ENCODE data around the gene DAO. TPM values are rescaled to one million over a fixed set of nuclear protein-coding genes. Genes with fewer than 3 reads are reported as not detected.
A peak's percentile ranks its signal among the peaks of the same experiment; 100 is the strongest.

The DAO gene
- total and polyA plus RNA-seq, 9 donors, result not detected

DNA sequence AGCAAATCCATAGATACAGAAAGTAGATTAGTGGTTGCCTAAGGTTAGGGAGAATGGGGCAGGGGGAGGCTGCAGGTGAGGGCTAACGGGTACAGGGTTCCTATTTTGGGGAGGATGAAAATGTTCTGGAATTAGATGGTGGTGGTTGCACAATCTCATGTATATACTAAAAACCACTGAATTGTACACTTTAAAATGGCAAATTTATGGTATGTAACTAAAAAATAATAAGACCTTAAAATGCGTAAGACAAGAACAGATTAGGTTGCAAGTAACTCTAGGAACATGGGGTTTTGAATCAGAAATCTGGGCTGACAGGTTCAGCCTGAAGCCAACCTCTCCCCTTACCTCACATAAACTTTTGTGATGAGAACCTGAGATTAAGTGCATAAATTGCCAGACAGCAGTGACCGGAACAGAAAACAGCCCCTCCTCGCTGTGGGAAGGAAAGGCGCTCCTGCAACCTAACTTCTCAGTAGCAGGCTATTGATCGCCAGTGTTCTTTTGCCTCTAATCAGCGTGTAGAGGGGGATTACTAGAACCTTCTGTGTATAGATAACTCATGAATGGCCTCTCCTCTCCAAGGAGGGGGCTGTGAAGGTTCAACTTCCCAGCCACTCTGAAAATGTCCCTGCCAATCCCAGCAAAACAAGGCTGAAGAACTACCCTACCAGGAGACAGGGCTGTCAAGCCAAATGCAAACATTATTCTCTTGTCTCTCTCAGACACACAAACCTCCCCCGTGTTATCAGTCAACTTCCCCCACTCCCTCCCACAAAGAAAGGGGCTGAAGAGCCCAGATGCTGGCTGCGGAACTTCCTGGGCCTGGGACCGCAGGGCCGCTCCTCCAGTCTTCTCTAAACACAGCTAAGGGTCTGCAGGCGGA lies 24.4 kb upstream of the DAO start:
- intact Hi-C loops (cut with DNase I), result loop anchor here in 2 of 4 donors (5.0 to 10.0 kb wide), 4 partner anchors 51 to 239 kb away; partner anchors contain the start of genes ALKBH2 (in 1 of the 2), CORO1C (in 1 of the 2) and UNG (in 1 of the 2)
- Histone ChIP-seq H3K27me3 (no peaks in the 10 kb centered on the region), H3K9me3 (no peaks in the 10 kb centered on the region), H3K4me1 (ENCODE audit: insufficient read depth) (peaks cover 6% of the 10 kb centered on the region), H3K4me3 (peak overlapping the region; percentile 82), H3K27ac (peak overlapping the region; percentile 67 to 70), H3K36me3 (no peaks in the 10 kb centered on the region)
- DNase-seq, result no peak
- TF ChIP-seq, protein P1, sequence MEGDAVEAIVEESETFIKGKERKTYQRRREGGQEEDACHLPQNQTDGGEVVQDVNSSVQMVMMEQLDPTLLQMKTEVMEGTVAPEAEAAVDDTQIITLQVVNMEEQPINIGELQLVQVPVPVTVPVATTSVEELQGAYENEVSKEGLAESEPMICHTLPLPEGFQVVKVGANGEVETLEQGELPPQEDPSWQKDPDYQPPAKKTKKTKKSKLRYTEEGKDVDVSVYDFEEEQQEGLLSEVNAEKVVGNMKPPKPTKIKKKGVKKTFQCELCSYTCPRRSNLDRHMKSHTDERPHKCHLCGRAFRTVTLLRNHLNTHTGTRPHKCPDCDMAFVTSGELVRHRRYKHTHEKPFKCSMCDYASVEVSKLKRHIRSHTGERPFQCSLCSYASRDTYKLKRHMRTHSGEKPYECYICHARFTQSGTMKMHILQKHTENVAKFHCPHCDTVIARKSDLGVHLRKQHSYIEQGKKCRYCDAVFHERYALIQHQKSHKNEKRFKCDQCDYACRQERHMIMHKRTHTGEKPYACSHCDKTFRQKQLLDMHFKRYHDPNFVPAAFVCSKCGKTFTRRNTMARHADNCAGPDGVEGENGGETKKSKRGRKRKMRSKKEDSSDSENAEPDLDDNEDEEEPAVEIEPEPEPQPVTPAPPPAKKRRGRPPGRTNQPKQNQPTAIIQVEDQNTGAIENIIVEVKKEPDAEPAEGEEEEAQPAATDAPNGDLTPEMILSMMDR (IDR thresholded peaks at IDR 0.05), result no peak
- TF ChIP-seq POLR2A (IDR thresholded peaks at IDR 0.05), result no peak
- WGBS, 3 donors, result 50 to 62% (median 54%) methylated on average over 12 of the region's 12 CpGs

DNA sequence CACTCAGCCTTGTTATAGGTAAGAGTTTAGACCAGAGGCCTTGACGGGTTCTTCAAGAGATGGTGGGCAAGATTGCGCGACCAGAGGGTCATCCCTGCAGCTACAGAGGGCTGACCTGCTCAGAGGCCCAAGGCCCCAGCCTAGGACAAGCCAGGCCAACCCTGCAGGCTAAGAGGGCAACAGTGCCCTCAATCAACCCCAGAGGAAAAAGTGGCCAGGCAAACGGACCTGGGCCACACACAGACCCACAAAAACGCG lies 23.8 kb upstream of the DAO start:
- no peaks in the 10 kb centered on the region for H3K9me3 ChIP-seq
- no peaks in the 10 kb centered on the region for H3K36me3 ChIP-seq
- DNase-seq, result no peak
- WGBS, 3 donors, result 14 to 25% (median 15%) methylated on average over 6 of the region's 6 CpGs
- no peaks in the 10 kb centered on the region for H3K27me3 ChIP-seq
- intact Hi-C loops (cut with DNase I), result loop anchor here in 2 of 4 donors (5.0 to 10.0 kb wide), 4 partner anchors 51 to 239 kb away; partner anchors contain the start of genes ALKBH2 (in 1 of the 2), CORO1C (in 1 of the 2) and UNG (in 1 of the 2)
- peaks cover 6% of the 10 kb centered on the region for H3K4me1 ChIP-seq (ENCODE audit: insufficient read depth)
- H3K27ac ChIP-seq, result peak overlapping the region; percentile 67 to 70
- TF ChIP-seq, protein P1 (IDR thresholded peaks at IDR 0.05), result no peak
- no peak for TF ChIP-seq EP300 (IDR thresholded peaks at IDR 0.05)
- no peak for TF ChIP-seq POLR2A (IDR thresholded peaks at IDR 0.05)
- H3K4me3 ChIP-seq, result peak overlapping the region; percentile 82

DNA sequence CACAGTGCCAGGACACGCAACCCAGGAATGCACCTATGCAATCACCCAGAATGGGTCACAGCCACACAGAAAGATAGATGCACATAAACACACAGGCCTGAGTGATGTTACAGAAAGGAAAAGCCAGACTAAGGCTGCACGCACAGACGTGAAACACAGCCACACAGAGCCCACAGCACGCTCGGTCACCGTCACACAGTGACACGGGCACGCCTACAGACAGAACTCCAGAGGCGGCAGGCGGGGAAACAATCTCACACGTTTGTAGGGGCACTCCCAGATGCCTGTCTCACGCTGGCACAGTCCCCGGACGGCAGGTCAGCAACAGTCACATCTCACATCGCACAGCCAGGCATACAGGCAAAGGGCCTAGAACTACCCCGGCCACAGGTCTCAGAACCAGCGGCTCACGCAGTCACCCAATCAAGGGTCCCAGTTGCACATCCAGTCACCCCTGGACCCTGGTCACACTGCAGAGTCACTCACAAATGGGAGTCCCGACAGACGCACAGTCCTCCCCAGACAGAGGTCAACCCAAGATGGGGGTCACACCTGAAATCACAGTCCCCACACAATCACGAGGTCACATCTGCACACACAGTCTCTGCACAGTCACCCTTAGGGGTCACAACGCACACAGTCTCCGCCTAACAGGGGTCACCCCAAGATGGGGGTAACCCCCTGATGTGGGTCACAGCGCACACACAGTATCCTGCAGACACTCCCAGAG lies 23.3 kb upstream of the DAO start:
- no peaks in the 10 kb centered on the region for H3K27me3 ChIP-seq
- DNase-seq, result peak; percentile 21 to 63 (median 57)
- peaks cover 6% of the 10 kb centered on the region for H3K4me1 ChIP-seq (ENCODE audit: insufficient read depth)
- WGBS, 3 donors, result 2 to 3% (median 3%) methylated on average over 24 of the region's 24 CpGs
- intact Hi-C loops (cut with DNase I), result loop anchor here in 2 of 4 donors (5.0 to 10.0 kb wide), 4 partner anchors 52 to 238 kb away; partner anchors contain the start of genes ALKBH2 (in 1 of the 2), CORO1C (in 1 of the 2) and UNG (in 1 of the 2)
- peak overlapping the region; percentile 82 for H3K4me3 ChIP-seq
- TF ChIP-seq POLR2A (IDR thresholded peaks at IDR 0.05), result no peak
- TF ChIP-seq, protein P1 (IDR thresholded peaks at IDR 0.05), result no peak
- no peak for TF ChIP-seq EP300 (IDR thresholded peaks at IDR 0.05)
- H3K27ac ChIP-seq, result peak overlapping the region; percentile 67 to 70
- H3K9me3 ChIP-seq, result no peaks in the 10 kb centered on the region
- H3K36me3 ChIP-seq, result no peaks in the 10 kb centered on the region

DNA sequence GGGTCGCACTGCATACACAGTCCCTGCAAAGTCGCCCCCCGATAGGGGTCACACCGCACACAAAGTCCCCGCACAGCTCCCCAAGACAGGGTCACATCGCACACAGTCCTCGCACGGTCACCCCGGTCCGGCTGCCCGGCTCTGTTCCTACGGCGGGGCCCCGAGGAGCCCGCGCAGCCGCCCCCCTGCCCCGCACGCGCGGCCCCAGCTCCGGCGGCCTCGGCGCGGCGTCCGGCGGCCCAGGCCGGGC lies 22.8 kb upstream of the DAO start:
- Histone ChIP-seq H3K27ac (peak overlapping the region; percentile 67 to 70), H3K36me3 (no peaks in the 10 kb centered on the region), H3K9me3 (no peaks in the 10 kb centered on the region), H3K27me3 (no peaks in the 10 kb centered on the region), H3K4me1 (ENCODE audit: insufficient read depth) (peaks cover 6% of the 10 kb centered on the region), H3K4me3 (peak overlapping the region; percentile 82)
- intact Hi-C loops (cut with DNase I), result loop anchor here in 2 of 4 donors (5.0 to 10.0 kb wide), 4 partner anchors 52 to 238 kb away; partner anchors contain the start of genes ALKBH2 (in 1 of the 2), CORO1C (in 1 of the 2) and UNG (in 1 of the 2)
- peak in 2 of 5 donors; percentile 38 to 42 for DNase-seq
- 0% methylated on average over 12 to 30 of the region's 30 CpGs for WGBS, 3 donors
- TF ChIP-seq POLR2A (IDR thresholded peaks at IDR 0.05), result no peak
- TF ChIP-seq EP300 (IDR thresholded peaks at IDR 0.05), result no peak
- TF ChIP-seq, protein P1 (IDR thresholded peaks at IDR 0.05), result no peak

Data from ovary (tissue), 9 donors.